Hematopoietic multipotent progenitor cell treated with erythropoietin and hydrocortisone succinate and interleukin-3 and kit ligand, for 4 days (in vitro differentiated cells): ENCODE results near the gene OLFML1.

ENCODE experiments used
- DNase-seq: peaks from one replicate; pipeline ENCODE4 v3.0.0-alpha.2; 2015

The OLFML1 gene

GRCh38 chr11:7485186-7486097, at the start of gene OLFML1:
Gene OLFML1 (plus strand): TSS chr11:7485506. CDS start chr11:7485876, 370 bp downstream.
- no peak for DNase-seq

GRCh38 chr11:7436146-7436545, 49.2 kb upstream of the OLFML1 start:
- DNase-seq, result no peak

- DNase-seq, result peak; percentile 73
Measured at GRCh38 chr11:7436657-7437056, 48.6 kb upstream of the OLFML1 start.

GRCh38 chr11:7437696-7438095, 47.6 kb upstream of the OLFML1 start:
- DNase-seq, result no peak

GRCh38 chr11:7439746-7440320, 45.5 kb upstream of the OLFML1 start:
- DNase-seq, result no peak

GRCh38 chr11:7442588-7443215, 42.6 kb upstream of the OLFML1 start:
- peak; percentile 83 for DNase-seq

- DNase-seq, result no peak
Measured at GRCh38 chr11:7444091-7444981, 41.0 kb upstream of the OLFML1 start.

- no peak for DNase-seq
Measured at GRCh38 chr11:7445564-7445963, 39.7 kb upstream of the OLFML1 start.

- no peak for DNase-seq
Measured at GRCh38 chr11:7448201-7448600, 37.1 kb upstream of the OLFML1 start.

GRCh38 chr11:7449211-7449840, 36.0 kb upstream of the OLFML1 start:
- DNase-seq, result no peak

GRCh38 chr11:7449841-7450214, 35.5 kb upstream of the OLFML1 start:
- no peak for DNase-seq

- DNase-seq, result no peak
Measured at GRCh38 chr11:7450836-7451235, 34.5 kb upstream of the OLFML1 start.

- no peak for DNase-seq
Measured at GRCh38 chr11:7451520-7451919, 33.8 kb upstream of the OLFML1 start.

- no peak for DNase-seq
Measured at GRCh38 chr11:7451952-7452494, 33.3 kb upstream of the OLFML1 start.

- no peak for DNase-seq
Measured at GRCh38 chr11:7454854-7455253, 30.5 kb upstream of the OLFML1 start.

- DNase-seq, result no peak
Measured at GRCh38 chr11:7457211-7457610, 28.1 kb upstream of the OLFML1 start.

- no peak for DNase-seq
Measured at GRCh38 chr11:7462706-7463105, 22.6 kb upstream of the OLFML1 start.

GRCh38 chr11:7467652-7468051, 17.7 kb upstream of the OLFML1 start:
- DNase-seq, result no peak

- DNase-seq, result no peak
Measured at GRCh38 chr11:7469351-7469865, 15.9 kb upstream of the OLFML1 start.

- no peak for DNase-seq
Measured at GRCh38 chr11:7471071-7471470, 14.2 kb upstream of the OLFML1 start.

GRCh38 chr11:7473717-7474116, 11.6 kb upstream of the OLFML1 start:
- DNase-seq, result no peak

GRCh38 chr11:7480113-7480512, 5.2 kb upstream of the OLFML1 start:
- no peak for DNase-seq
